ENCODE measurements around the gene GPR153. TPM values are rescaled to one million over a fixed set of nuclear protein-coding genes. Genes with fewer than 3 reads are reported as not detected.

GPR153 gene
- total RNA-seq, 1 donor from 2014 or later: 25.0 TPM

- Mint-ChIP-seq H3K36me3 (no peaks in the 10 kb centered on the region), H3K4me3 (peak overlapping the region; percentile 42), H3K27me3 (ENCODE audit: low read depth) (peaks cover 83% of the 10 kb centered on the region), H3K9me3 (no peaks in the 10 kb centered on the region), H3K4me1 (peaks cover 5% of the 10 kb centered on the region), H3K27ac (no peak overlapping the region)
- peak; percentile 99 for TF ChIP-seq CTCF (IDR thresholded peaks at IDR 0.05; ENCODE audit: unreplicated experiment)
- DNase-seq (ENCODE audit: low spot score in 2 of 2, unreplicated experiment in 2 of 2): peak; percentile 82 to 92
Observed at GRCh38 chr1:6246497-6247467, 14.1 kb downstream of the GPR153 start.

- no peak overlapping the region for H3K4me3 Mint-ChIP-seq
- peaks cover 11% of the 10 kb centered on the region for H3K4me1 Mint-ChIP-seq
- no peaks in the 10 kb centered on the region for H3K36me3 Mint-ChIP-seq
- no peak for TF ChIP-seq CTCF (IDR thresholded peaks at IDR 0.05; ENCODE audit: unreplicated experiment)
- no peaks in the 10 kb centered on the region for H3K9me3 Mint-ChIP-seq
- no peak overlapping the region for H3K27ac Mint-ChIP-seq
- H3K27me3 Mint-ChIP-seq (ENCODE audit: low read depth): peaks cover 83% of the 10 kb centered on the region
- DNase-seq (ENCODE audit: low spot score in 2 of 2, unreplicated experiment in 2 of 2): no peak
Observed at GRCh38 chr1:6245869-6246496, 14.9 kb downstream of the GPR153 start.

- Mint-ChIP-seq H3K4me3 (no peak overlapping the region), H3K4me1 (peaks cover 11% of the 10 kb centered on the region), H3K9me3 (no peaks in the 10 kb centered on the region), H3K27ac (no peak overlapping the region), H3K27me3 (ENCODE audit: low read depth) (peaks cover 83% of the 10 kb centered on the region), H3K36me3 (no peaks in the 10 kb centered on the region)
- peak; percentile 81 for TF ChIP-seq CTCF (IDR thresholded peaks at IDR 0.05; ENCODE audit: unreplicated experiment)
- peak; percentile 88 to 90 for DNase-seq (ENCODE audit: low spot score in 2 of 2, unreplicated experiment in 2 of 2)
Observed at GRCh38 chr1:6245086-6245868, 15.6 kb downstream of the GPR153 start.

- H3K36me3 Mint-ChIP-seq: no peaks in the 10 kb centered on the region
- TF ChIP-seq CTCF (IDR thresholded peaks at IDR 0.05; ENCODE audit: unreplicated experiment): no peak
- no peak for DNase-seq (ENCODE audit: low spot score in 2 of 2, unreplicated experiment in 2 of 2)
- no peaks in the 10 kb centered on the region for H3K9me3 Mint-ChIP-seq
- peaks cover 86% of the 10 kb centered on the region for H3K27me3 Mint-ChIP-seq (ENCODE audit: low read depth)
- peaks cover 11% of the 10 kb centered on the region for H3K4me1 Mint-ChIP-seq
- no peak overlapping the region for H3K27ac Mint-ChIP-seq
- no peak overlapping the region for H3K4me3 Mint-ChIP-seq
Observed at GRCh38 chr1:6244401-6245049, 16.4 kb downstream of the GPR153 start.

- Mint-ChIP-seq H3K27me3 (ENCODE audit: low read depth) (peaks cover 91% of the 10 kb centered on the region), H3K36me3 (no peaks in the 10 kb centered on the region), H3K4me1 (peaks cover 11% of the 10 kb centered on the region), H3K4me3 (no peak within 1 kb of the TSS), H3K27ac (no peak within 1 kb of the TSS), H3K9me3 (no peaks in the 10 kb centered on the region)
- no peak for TF ChIP-seq CTCF (IDR thresholded peaks at IDR 0.05; ENCODE audit: unreplicated experiment)
- no peak for DNase-seq (ENCODE audit: low spot score in 2 of 2, unreplicated experiment in 2 of 2)
Observed at GRCh38 chr1:6243993-6244392, 16.9 kb downstream of the GPR153 start, which contains the start of gene HES3. TSS of gene HES3 (plus strand) at chr1:6244179. CDS start at chr1:6244366, 187 bp downstream.
